GM19467 (cell line): ENCODE data around the gene ACOXL.

ENCODE experiments used
- ATAC-seq: cut with Tn5 transposase; IDR thresholded peaks from one replicate; pipeline ENCODE4 v1.9.1; 2021; ENCODE audit warnings: mild to moderate bottlenecking, moderate library complexity; ENCODE audit not compliant: unreplicated experiment

The ACOXL gene

GRCh38 chr2:111121028-111121827, 388.9 kb downstream of the ACOXL start:
- no peak for ATAC-seq

- ATAC-seq = peak; percentile 43
Observed at GRCh38 chr2:111121828-111122630, 389.7 kb downstream of the ACOXL start.

GRCh38 chr2:111122631-111123421, 390.5 kb downstream of the ACOXL start:
- peak; percentile 7 for ATAC-seq

- no peak for ATAC-seq
Observed at GRCh38 chr2:111123751-111124150, 391.4 kb downstream of the ACOXL start.

- no peak for ATAC-seq
Observed at GRCh38 chr2:111126581-111126980, 394.2 kb downstream of the ACOXL start.

GRCh38 chr2:111127351-111127750, 395.0 kb downstream of the ACOXL start:
- no peak for ATAC-seq

GRCh38 chr2:111128096-111128495, 395.7 kb downstream of the ACOXL start:
- no peak for ATAC-seq

GRCh38 chr2:111133603-111134002, 401.2 kb downstream of the ACOXL start:
- ATAC-seq = no peak

- no peak for ATAC-seq
Observed at GRCh38 chr2:111134055-111134454, 401.7 kb downstream of the ACOXL start.

GRCh38 chr2:111135237-111135909, 403.0 kb downstream of the ACOXL start:
- ATAC-seq = no peak

- ATAC-seq = no peak
Observed at GRCh38 chr2:111135910-111136297, 403.5 kb downstream of the ACOXL start.

GRCh38 chr2:111138839-111139238, 406.5 kb downstream of the ACOXL start:
- ATAC-seq = no peak

- ATAC-seq = no peak
Observed at GRCh38 chr2:111139637-111140317, 407.4 kb downstream of the ACOXL start.

GRCh38 chr2:111140815-111141214, 408.4 kb downstream of the ACOXL start:
- no peak for ATAC-seq

- no peak for ATAC-seq
Observed at GRCh38 chr2:111142101-111142500, 409.7 kb downstream of the ACOXL start.

- ATAC-seq = no peak
Observed at GRCh38 chr2:111143107-111143842, 410.9 kb downstream of the ACOXL start.

GRCh38 chr2:111143843-111144198, 411.4 kb downstream of the ACOXL start:
- no peak for ATAC-seq

GRCh38 chr2:111145103-111145760, 412.9 kb downstream of the ACOXL start:
- ATAC-seq = no peak

- ATAC-seq = no peak
Observed at GRCh38 chr2:111145951-111146350, 413.6 kb downstream of the ACOXL start.
